Activated gamma-delta T cell (primary cell): ENCODE results near the gene ASB18.
"Not testable (repeated sequence)": the region's sequence is repeated elsewhere in the genome, so short reads cannot be mapped to it uniquely, and the experiment has no call there.

ENCODE experiments used
- DNase-seq: peaks from one replicate; lab custom pipeline; 2025; lab: John Stamatoyannopoulos, UW
- total RNA-seq, 2 donors: gene quantifications; one replicate each; lab custom pipeline; 2026; lab: John Stamatoyannopoulos, UW

The ASB18 gene, protein sequence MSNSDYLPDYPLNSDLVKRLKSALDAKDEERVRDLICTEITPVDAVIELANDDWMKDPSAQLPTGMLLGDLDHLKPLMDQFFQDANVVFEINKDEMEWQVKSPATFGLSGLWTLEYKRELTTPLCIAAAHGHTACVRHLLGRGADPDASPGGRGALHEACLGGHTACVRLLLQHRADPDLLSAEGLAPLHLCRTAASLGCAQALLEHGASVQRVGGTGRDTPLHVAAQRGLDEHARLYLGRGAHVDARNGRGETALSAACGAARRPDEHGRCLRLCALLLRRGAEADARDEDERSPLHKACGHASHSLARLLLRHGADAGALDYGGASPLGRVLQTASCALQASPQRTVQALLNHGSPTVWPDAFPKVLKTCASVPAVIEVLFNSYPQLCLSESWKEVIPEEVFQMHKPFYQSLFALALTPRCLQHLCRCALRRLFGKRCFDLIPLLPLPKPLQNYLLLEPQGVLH
- total RNA-seq, result 0 to 0.04 reads per million in 2 donors

DNA sequence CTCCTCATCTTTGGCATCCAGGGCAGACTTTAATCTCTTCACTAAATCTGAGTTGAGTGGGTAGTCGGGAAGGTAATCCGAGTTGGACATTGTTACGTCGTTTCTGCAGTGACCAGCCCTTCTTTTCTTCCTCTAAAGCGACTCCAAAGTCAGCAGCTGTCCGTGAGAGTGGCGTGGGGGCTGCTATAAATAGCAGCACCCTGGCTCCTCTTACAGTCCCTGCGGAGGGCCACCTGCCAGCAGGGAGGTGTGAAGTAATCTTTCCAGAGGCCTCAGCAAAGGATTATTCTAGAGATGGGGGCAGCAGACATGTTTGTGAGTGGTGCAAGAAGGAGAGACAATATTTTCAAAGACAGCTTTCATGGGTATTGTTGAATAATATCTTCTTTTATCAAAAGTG, at the start of gene ASB18:
ASB18 (minus strand) TSS at position 151 of the 400 bp plus-strand sequence; CDS start at position 90, 61 bp downstream.
- no peak for DNase-seq

GRCh38 chr2:236311286-236311685, 47.1 kb upstream of the ASB18 start:
- no peak for DNase-seq

DNA sequence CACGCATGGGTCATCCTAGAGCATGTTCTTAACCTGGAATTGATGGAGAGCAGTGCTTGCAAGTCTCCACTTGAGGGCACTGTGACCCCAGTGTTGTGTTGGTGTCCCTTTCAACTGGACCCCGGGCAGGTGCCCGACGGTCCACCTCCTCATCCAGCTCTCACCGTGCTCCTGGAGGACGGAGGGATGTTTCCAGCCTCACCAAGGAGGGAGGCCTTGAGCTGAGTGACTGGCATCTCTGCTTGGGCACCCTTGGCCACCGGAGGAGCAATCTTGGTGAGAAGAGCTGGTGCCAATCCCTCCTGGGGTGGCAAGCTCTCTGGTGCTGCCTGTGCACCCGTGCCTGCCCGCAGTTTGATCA, 45.4 kb upstream of the ASB18 start:
- no peak for DNase-seq

DNA sequence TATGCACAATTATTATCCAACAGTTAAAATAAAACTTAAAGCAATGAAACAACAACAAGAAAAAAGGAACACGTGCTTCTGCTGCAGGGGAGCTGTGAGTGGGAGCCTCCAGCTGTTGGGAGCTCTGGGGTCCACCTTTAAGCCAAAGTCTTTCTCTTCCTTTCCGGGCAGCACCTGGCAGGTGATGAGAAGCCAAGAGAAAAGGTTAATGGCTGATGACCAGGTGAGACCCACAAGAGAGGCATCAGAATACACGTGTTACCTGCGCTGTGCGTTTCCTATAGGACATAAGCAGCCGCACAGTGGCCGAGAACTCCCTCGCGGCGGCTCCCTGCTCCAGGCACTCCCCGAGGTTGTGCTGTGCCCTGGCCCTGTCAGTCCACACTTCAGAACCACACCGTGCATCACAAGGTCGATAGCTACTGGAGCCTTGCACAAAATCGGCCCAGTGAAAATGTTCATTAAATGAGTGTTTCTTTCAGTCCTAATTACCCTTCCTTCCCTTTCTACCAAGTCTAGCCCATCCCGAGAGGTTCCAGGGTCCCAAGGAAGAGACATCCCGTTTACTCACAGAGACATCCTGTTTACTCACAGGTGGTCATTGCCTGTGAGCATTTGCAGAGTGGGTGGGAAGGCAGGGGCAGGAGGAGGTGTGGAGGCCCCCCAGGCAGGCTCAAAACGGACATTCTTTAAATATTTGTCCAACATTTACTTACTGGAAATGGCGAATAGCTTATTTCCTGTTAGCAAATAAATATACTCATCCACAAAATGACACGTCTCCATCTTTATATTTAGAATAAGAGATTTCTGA, 44.9 kb upstream of the ASB18 start:
- no peak for DNase-seq

GRCh38 chr2:236307641-236308040, 43.4 kb upstream of the ASB18 start:
- no peak for DNase-seq

GRCh38 chr2:236306825-236307540, 42.8 kb upstream of the ASB18 start:
- DNase-seq, result no peak

GRCh38 chr2:236305964-236306605, 41.9 kb upstream of the ASB18 start:
- DNase-seq, result no peak

GRCh38 chr2:236305531-236305930, 41.3 kb upstream of the ASB18 start:
- no peak for DNase-seq

- no peak for DNase-seq
Observed at GRCh38 chr2:236303935-236304334, 39.7 kb upstream of the ASB18 start.

- DNase-seq, result no peak
Observed at GRCh38 chr2:236302555-236302954, 38.3 kb upstream of the ASB18 start.

DNA sequence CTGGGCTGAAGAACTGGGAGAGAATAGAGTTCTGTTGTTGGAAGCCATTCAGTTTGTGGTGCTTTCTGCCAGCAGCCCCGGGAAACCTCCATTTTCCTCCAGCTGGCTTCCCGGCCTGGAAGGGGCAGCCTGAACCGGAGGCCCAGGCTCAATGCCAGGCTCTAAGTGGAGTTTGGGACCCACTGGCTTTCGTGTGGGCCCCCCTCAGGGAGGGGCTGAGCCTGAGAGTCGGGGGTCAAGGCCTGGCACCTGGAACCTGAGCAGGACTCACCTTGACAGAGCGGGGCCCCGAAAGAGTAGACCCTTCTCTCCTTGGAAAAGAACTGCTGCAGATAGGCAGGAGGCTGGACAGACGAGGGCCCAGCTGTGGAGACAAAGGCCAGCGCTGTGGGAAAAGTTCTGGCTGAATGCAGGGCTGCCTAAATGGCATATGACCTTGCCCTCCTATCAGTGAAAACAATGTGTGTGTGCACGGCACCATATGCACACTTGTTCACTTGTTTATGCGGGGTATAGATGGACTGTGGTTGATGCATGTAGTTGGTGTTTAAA, 34.8 kb upstream of the ASB18 start:
- no peak for DNase-seq

DNA sequence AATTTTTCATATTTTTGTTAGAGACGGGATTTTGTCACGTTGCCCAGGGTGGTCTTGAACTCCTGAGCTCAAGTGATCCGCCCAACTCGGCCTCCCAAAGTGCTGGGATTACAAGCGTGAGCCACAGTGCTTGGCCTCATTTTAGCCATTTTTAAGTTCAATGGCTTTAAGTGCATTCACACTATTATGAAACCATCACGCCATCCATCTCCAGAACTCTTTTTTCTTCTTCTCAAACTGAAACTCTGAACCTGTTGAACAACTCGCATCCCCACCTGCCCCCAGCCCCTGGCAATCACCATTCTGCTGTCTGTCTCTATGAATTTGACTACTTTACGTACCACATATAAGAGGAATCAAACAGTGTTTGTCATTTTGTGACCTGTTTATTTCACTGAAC, 31.3 kb upstream of the ASB18 start:
- DNase-seq, result no peak

DNA sequence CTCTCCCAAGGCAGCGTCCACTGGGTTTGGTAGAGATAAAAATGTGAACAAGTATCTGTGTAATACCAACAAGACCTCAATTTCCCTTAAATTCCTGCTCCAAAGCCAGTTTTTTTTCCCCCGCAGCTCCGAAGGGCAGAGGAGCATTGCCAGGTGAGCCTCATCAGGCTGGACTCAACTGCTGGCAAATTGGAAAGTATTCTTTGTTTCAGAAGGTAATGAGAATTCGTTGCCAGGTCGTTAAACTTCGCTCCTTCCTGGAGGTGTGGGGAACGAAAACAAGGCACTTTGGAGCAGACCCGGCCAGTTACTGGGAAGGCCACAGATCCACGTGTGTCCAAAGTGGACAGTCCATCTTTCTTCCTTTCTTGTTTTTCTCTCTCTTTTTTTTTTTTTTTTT, 30.4 kb upstream of the ASB18 start:
- DNase-seq, result no peak

DNA sequence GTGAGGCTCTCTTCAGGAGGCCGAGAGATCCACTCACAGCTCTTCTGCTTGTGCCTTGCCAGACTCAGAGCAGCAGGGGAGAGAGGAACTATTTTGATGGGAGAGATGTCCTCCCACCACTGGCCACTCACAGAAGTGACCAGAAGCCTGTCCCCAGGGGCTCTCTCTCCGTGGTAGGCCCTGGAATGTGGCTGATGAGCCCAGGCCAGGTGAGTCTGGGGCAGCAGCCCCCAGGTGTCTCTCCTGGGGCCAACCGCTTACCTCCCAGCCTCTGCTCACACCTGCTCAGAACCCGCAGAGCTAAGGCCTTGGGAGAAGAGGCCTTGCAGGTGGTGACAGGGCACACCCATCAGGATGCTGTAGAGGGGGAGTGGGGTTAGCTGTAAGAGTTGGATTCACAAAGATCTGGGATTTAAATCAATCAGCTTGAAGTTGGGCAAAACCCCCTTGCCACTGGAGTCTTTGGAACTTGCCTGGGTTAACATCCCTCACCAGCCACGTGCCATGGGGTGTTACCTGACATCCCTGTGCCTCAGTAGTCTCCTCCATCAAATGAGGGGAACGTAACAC, 29.1 kb upstream of the ASB18 start:
- DNase-seq, result no peak

DNA sequence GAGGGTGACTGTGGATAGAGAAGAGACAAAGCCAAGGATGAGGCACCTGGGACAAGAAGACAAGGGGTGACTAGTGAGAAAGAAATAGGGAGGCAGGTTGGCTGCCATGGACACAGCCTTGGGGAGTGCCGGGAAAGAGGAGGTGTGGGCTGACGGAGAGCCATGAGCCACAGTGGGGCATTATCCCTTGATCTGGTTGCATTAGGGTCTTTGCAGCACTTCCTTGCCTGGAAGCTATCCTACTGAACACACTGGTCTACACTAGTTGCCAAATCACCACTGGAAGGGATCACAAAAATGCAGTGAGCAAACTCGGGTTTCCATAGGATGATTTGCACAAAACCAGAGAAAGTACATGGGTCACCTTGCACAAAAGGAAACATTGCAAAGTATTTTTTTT, 27.7 kb upstream of the ASB18 start:
- DNase-seq, result no peak

DNA sequence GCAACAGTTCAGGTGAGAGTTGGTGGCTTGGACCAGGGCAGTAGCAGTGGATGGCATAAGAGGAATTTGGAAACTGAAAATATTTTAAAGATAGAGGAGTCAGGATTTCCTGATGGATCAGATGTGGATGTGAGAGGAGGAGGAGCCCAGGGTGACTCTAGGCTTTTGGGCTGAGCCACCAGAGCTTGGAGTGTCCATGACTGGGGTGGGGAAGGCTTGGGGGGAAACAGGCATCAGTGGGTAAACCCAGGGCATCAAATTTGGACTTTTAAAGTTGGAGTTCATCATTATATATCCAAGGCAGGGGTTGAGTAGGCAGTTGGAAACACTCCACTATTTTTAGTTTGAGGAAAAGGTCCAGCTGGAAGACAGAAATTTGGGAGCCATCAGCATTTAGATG, 27.3 kb upstream of the ASB18 start:
- no peak for DNase-seq

GRCh38 chr2:236290742-236291425, 26.7 kb upstream of the ASB18 start:
- DNase-seq, result no peak

DNA sequence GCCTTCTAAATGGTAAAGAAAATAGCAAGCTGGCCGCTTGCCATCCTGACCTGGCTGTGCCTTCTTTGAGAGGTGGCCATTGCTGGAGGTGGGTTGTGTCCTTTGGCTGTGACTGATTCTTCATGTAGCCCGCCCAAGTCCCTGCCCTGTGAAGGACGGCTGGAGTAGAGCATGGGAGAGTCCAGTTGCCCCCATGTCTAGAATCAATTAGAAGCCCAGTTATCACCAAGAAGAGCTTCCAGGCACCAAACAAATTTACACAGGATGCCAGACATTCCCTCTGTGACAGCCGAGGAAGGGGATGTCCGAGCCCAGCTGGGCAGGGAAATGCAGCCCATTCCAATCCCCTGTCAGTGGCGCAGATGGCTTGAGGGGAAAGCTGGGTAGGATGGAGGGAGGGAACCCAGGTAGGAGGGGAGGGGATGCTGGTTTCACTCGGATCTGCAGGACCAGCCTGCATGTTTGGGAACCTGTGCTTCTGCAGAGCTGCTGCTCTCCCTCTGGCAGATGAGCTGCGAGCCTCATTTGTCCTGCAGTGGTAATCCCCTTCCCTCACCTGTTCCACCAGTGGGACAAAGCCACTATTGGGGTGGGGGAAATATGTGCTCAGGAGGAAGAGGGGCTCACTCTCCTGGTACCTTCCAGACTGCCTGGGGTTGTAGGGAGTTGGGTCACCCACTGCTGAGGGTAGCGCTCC, 25.7 kb upstream of the ASB18 start:
- no peak for DNase-seq

DNA sequence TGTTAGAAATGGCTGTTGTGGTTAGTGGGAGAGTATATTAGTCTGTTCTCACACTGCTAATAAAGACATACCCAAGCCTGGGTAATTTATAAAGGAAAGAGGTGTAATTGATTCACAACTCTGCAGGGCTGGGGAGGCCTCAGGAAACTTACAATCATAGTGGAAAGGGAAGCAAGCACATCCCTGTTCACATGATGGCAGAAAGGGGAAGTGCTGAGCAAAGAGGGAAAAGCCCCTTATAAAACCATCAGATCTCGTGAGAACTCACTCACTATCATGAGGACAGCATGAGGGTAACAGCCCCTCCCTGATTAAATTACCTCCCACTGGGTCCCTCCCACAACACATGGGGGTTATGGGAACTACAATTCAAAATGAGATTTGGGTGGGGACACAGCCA, 24.2 kb upstream of the ASB18 start:
- not testable (repeated sequence) for DNase-seq

GRCh38 chr2:236287656-236288055, 23.4 kb upstream of the ASB18 start:
- no peak for DNase-seq
